WI38 (cell line): ENCODE measurements around the gene MYOZ3.

Experiments
- H3K4me3 ChIP-seq: 2 replicates; pipeline ENCODE4 v1.5.1; 2011; ENCODE audit warnings: low read depth, mild to moderate bottlenecking, control low read depth, low read length
- TF ChIP-seq, protein P1 (sequence below): IDR thresholded peaks from 2 replicates; pipeline ENCODE4 v1.5.1; 2012; ENCODE audit warnings: low read depth, mild to moderate bottlenecking, control low read depth, low read length

Gene MYOZ3

GRCh38 chr5:150661086-150661485, at the start of gene MYOZ3:
MYOZ3 (plus strand) TSS chr5:150661251; CDS start chr5:150662942, 1,691 bp downstream.
- TF ChIP-seq, protein P1, sequence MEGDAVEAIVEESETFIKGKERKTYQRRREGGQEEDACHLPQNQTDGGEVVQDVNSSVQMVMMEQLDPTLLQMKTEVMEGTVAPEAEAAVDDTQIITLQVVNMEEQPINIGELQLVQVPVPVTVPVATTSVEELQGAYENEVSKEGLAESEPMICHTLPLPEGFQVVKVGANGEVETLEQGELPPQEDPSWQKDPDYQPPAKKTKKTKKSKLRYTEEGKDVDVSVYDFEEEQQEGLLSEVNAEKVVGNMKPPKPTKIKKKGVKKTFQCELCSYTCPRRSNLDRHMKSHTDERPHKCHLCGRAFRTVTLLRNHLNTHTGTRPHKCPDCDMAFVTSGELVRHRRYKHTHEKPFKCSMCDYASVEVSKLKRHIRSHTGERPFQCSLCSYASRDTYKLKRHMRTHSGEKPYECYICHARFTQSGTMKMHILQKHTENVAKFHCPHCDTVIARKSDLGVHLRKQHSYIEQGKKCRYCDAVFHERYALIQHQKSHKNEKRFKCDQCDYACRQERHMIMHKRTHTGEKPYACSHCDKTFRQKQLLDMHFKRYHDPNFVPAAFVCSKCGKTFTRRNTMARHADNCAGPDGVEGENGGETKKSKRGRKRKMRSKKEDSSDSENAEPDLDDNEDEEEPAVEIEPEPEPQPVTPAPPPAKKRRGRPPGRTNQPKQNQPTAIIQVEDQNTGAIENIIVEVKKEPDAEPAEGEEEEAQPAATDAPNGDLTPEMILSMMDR, result no peak
- no peak within 1 kb of the TSS for H3K4me3 ChIP-seq

- no peak overlapping the region for H3K4me3 ChIP-seq
- TF ChIP-seq, protein P1, result no peak
These were observed 48.6 kb upstream of the MYOZ3 start for GRCh38 chr5:150612405-150612804.

DNA sequence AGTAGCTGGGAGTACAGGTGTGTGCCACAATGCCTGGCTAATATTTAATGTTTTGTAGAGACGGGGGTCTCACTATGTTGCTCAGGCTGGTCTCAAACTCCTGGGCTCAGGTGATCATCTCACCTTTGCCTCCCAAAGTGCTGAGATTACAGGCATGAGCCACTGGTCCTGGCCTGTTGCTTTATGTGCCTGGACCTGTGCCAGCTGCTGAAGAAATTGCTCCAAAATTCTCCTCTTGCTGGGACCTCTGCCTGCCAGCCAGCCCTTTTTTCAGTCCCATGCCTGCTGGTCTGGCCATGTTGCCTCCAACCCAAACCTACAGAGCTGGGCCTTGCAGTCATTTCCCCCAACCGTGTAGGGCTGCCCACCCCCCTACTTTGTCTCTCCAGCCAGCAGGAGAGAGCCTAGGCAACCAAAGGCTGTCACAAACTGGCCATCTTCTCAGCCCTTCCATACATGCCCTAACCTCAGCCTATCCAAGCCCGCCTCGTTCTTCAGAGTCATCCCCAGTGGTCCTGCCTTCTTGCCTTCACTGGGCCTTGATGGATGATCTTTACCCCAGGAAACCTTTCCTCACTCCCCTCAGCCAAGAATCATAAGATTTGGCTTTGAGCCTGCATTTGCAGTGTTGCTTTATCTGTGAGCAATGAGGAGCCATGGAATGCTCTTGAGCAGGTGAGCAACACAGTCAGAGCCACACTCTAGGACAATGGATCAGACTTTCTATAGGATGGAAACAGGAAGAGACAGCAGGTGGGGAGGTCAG, 48.0 kb upstream of the MYOZ3 start:
- TF ChIP-seq, protein P1, result no peak
- no peak overlapping the region for H3K4me3 ChIP-seq

- TF ChIP-seq, protein P1, result no peak
- no peak overlapping the region for H3K4me3 ChIP-seq
These were observed 46.9 kb upstream of the MYOZ3 start for GRCh38 chr5:150613991-150614660.

GRCh38 chr5:150614661-150615060, 46.4 kb upstream of the MYOZ3 start:
- TF ChIP-seq, protein P1, result no peak
- no peak overlapping the region for H3K4me3 ChIP-seq

- H3K4me3 ChIP-seq, result no peak overlapping the region
These were observed 45.8 kb upstream of the MYOZ3 start for GRCh38 chr5:150615141-150615699.

More at GRCh38 chr5:150615141-150615699, 45.8 kb upstream of the MYOZ3 start:
- TF ChIP-seq, protein P1, result no peak
